AG04450 (cell line): Measurements from ENCODE around the gene ASB13. TPM values are rescaled to one million over a fixed set of nuclear protein-coding genes. Genes with fewer than 3 reads are reported as not detected.
A peak's percentile ranks its signal among the peaks of the same experiment; 100 is the strongest.

Experiments used
- CTCF ChIA-PET: fragments of 300-600, 350-600 bp; formaldehyde crosslinking; extraction: SDS; loops from one replicate; lab custom pipeline; 2022; ENCODE audit warnings: antibody characterized with exemption, inconsistent platforms; lab: Charles Lee
- POLR2A ChIA-PET: fragments of 350-600 bp; formaldehyde crosslinking; extraction: SDS; loops from one replicate; lab custom pipeline; 2021; ENCODE audit warnings: antibody characterized with exemption, inconsistent platforms; lab: Yijun Ruan, JAX
- DNase-seq: peaks from one replicate; pipeline ENCODE4 v3.0.0-alpha.2; 2011; ENCODE audit warnings: low read depth, low spot score
- H3K27ac ChIP-seq: one replicate; pipeline ENCODE4 v1.5.1; 2012; ENCODE audit warnings: low read depth, low read length, control low read depth
- H3K27me3 ChIP-seq: one replicate; pipeline ENCODE4 v1.6.0; 2012; ENCODE audit warnings: low read length; ENCODE audit not compliant: control insufficient read depth, insufficient read depth
- H3K4me3 ChIP-seq: 2 replicates; pipeline ENCODE4 v1.5.1; 2011; ENCODE audit warnings: mild to moderate bottlenecking, low read depth, low read length, control low read depth
- H3K9me3 ChIP-seq: 2 replicates; pipeline ENCODE4 v1.5.1; 2012; ENCODE audit warnings: low read length; ENCODE audit not compliant: control insufficient read depth, insufficient read depth
- polyA plus RNA-seq: library from polyadenylated mRNA; depleted of rRNA; stranded (reverse); fragments of >200 nt; gene quantifications from 2 replicates; pipeline ENCODE4 v1.2.3, GENCODE V29; 2011
- TF ChIP-seq, protein P1 (sequence below): IDR thresholded peaks from 2 replicates; pipeline ENCODE4 v1.5.1; 2011; ENCODE audit warnings: low read depth, low read length, control low read depth, inconsistent platforms

The ASB13 gene
- polyA plus RNA-seq, 1 experiment: 4.0 TPM

DNA sequence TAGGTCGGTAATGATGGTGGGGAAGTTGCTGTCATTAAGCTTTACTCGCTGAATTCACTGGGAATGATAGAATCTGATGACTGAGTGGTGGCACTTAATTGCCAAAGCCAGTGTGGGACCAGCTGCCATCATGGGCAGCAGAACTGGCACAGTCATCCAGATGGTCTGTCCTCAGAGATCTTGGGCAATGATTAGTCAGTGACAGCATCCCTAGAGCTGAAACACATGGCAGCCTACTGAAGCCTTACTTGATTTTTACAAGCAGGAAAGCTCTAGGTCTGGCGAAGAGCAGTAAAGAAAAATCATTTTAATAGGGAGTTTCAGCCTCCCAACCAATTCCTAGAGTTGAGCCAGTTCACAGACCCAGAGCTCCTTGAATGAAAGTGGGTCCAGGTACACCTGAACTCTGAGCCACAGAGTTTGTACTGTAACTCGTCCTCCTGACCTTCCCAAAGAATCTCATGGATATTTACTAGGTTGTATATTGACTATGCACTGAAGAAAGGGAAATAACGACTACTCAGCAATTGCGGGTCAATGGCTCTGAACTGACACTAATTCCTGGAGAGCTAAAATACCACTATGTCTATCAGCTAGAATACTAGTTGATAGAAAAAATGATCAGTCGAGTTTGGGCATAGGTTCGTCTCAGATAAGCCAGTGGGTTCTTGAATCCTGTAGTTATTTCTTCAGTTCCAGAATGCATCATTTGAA lies 4.4 kb upstream of the ASB13 start:
- ChIA-PET CTCF (interaction anchor here (0.5 to 0.7 kb wide), 2 partner anchors 9 to 856 kb away, joined by 3 read pairs; no protein-coding TSS in a partner anchor), POLR2A (no interaction called here)
- no peak for DNase-seq
- no peak overlapping the region for H3K4me3 ChIP-seq
- peaks cover 17% of the 10 kb centered on the region for H3K27me3 ChIP-seq
- peaks cover 12% of the 10 kb centered on the region for H3K9me3 ChIP-seq
- TF ChIP-seq, protein P1, sequence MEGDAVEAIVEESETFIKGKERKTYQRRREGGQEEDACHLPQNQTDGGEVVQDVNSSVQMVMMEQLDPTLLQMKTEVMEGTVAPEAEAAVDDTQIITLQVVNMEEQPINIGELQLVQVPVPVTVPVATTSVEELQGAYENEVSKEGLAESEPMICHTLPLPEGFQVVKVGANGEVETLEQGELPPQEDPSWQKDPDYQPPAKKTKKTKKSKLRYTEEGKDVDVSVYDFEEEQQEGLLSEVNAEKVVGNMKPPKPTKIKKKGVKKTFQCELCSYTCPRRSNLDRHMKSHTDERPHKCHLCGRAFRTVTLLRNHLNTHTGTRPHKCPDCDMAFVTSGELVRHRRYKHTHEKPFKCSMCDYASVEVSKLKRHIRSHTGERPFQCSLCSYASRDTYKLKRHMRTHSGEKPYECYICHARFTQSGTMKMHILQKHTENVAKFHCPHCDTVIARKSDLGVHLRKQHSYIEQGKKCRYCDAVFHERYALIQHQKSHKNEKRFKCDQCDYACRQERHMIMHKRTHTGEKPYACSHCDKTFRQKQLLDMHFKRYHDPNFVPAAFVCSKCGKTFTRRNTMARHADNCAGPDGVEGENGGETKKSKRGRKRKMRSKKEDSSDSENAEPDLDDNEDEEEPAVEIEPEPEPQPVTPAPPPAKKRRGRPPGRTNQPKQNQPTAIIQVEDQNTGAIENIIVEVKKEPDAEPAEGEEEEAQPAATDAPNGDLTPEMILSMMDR: no peak
- H3K27ac ChIP-seq: no peak overlapping the region

DNA sequence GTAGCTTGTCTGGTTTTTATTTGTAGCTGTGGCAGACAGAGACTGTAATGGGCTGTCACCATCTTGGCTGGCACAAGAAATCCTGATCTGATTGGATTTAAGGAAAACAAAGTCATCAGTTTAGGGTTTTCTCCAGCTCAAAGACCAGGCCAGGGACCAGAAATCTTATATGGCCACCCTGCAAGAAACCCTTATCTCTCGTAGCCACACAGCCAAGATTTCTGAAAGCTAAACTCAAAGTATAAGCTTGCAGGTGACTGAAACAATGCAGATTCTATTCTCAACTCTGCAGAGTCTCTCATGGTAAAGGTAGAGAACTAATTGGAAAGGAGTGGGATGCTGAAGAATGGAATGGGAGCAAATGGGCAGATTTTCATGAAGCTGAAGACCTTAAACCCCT lies 3.2 kb upstream of the ASB13 start:
- no peak for DNase-seq
- CTCF ChIA-PET: no interaction called here
- POLR2A ChIA-PET: no interaction called here
- TF ChIP-seq, protein P1: no peak
- H3K4me3 ChIP-seq: no peak overlapping the region
- H3K27ac ChIP-seq: no peak overlapping the region
- peaks cover 15% of the 10 kb centered on the region for H3K27me3 ChIP-seq
- H3K9me3 ChIP-seq: peaks cover 12% of the 10 kb centered on the region

DNA sequence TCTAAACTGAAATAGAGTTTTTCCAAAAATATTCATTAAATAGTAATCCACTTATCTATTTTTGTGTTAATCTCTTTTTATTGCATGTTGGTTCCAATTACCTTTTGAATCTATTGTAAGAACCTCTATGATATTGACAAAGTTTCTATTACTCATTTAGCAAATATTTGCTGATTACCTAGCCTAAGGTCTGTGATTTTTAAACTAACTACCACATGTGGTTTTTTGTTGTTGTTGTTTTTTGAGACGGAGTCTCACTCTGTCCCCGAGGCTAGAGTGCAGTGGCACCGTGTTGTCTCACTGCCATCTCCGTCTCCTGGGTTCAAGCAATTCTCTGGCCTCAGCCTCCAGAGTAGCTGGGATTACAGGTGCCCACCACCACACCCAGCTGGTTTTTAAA lies 2.0 kb upstream of the ASB13 start:
- CTCF ChIA-PET: interaction anchor here (0.9 kb wide), 1 partner anchor 38 kb away, joined by 3 read pairs; no protein-coding TSS in a partner anchor
- H3K27me3 ChIP-seq: peaks cover 15% of the 10 kb centered on the region

DNA sequence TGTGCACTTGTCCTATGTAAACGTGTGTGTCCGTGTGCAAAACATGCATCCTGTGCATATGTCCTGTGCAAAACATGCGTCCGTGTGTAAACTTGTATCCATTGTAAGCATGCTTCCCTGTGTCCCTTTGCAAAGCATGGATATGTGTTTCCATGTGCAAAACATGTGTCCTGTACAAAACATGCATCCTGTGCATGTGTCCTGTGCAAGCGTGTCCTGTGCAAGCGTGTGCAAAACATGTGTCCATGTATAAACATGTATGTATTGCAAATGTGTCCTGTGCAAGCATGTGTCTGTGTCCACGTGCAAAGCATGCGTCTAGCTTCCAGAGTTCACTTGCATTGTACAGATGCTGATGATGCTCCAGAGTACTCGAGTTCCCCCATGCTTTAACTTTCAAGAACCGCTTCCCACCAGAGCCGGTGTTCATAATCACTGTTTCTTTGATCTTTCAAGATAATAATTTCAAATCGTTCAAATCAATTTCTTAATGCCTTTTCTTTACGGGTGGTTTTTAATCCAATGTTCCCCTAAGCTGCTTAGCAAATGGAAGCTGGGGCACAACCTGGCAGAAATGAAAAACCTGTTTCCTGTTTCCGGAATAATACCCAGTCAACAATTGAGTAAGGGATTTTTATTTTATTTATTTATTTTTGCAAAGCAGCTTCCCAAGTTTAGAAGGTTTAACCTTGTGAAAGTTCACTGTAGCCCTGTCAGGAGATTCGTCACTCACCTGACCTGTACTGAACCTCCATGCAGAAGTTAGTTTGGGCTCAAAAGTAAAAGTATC lies 641 bp upstream of the ASB13 start:
- Histone ChIP-seq H3K27ac (no peak overlapping the region), H3K9me3 (peaks cover 1% of the 10 kb centered on the region), H3K4me3 (peak overlapping the region; percentile 79), H3K27me3 (peaks cover 15% of the 10 kb centered on the region)
- ChIA-PET POLR2A (no interaction called here), CTCF (no interaction called here)
- no peak for DNase-seq
- TF ChIP-seq, protein P1: no peak

More for the DNA sequence above, 2.0 kb upstream of the ASB13 start:
- Histone ChIP-seq H3K9me3 (peaks cover 6% of the 10 kb centered on the region), H3K27ac (no peak overlapping the region), H3K4me3 (no peak overlapping the region)
- TF ChIP-seq, protein P1: no peak
- DNase-seq: no peak
- POLR2A ChIA-PET: no interaction called here
